Measurements from ENCODE around the gene P2RY10.
"Not testable (repeated sequence)": the region's sequence is repeated elsewhere in the genome, so short reads cannot be mapped to it uniquely, and the experiment has no call there.

P2RY10 gene

DNA sequence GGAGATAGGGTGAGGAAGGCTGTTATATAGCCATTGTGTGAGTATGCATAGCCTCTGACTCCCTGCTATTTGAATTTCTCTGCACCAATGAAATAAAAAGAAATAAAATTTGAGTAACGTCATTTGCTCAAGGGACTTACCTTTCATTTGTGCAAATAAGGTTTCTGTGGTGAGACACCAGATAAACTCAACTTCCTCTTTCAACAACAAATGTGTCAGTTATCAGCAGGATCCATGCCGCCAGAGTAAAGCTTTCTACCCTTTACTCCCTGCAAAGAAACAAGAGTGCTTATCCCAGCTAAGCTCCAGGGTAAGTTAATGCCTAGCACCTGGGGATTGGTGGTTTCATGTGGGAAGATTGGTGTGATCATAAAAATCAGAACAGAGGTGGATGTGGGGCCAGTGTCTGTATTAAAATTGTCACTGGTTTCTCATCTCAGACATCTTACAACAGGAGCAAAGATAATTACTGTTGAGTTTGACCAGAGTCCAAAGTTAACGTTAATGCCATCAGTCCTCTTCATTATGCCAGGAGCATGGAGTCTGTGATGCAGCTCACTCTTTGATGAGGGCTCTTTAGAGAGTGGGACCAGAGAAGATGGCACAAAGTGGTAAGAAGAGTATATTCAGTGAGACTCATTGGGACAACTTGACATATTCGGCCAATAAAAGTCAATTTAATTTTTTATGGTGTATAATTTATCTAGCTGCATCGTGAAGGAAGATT is at the start of gene P2RY10:
P2RY10 (plus strand) TSS at position 206 of the 727 bp plus-strand sequence. CDS start 15,130 bp downstream, outside the sequence.
- no peak for DNase-seq (ENCODE audit: low read depth)

GRCh38 chrX:78922754-78923153 is 22.4 kb upstream of the P2RY10 start:
- no peak for DNase-seq (ENCODE audit: low read depth)

GRCh38 chrX:78923198-78924015 is 21.8 kb upstream of the P2RY10 start:
- no peak for DNase-seq (ENCODE audit: low read depth)

DNA sequence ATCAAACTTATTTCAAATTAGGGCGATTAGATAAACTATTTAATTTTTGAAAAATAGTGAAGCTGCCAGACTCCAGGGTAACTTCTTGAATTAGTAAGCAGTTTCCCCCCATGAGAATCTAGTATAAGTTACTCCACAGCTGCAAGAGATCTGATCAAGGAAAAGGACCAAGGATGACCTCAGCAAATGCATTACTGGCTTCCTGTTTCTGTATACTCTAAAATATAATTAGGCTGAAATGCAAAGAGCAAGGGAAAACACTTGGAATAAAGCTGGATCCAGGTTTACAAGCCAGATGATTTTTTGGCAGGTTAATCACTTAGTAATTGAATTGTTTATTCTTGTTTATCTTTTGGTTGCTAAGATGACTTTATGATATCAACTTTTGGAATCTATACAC is 13.4 kb upstream of the P2RY10 start:
- no peak for DNase-seq (ENCODE audit: low read depth)

DNA sequence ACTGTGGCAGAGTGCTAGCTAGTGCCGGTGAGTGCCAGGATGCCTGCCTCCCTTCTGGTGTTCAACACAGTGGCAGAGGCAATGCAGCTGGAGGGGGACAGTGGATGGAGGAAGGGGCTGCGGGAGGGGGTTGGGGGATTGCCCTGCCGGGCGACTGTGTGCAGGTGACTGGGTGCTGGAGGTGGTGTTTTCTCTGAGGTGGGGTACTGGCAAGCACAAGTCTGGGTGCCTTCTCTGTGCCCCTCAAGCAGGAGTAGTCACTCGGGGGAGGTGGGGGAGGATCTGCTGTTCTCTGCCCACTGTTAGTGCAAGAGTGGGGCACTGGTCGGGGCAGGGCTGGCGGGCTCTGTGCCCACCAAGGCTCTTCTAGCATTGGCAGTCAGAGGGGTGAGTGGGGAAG is 10.3 kb upstream of the P2RY10 start:
- no peak for DNase-seq (ENCODE audit: low read depth)

DNA sequence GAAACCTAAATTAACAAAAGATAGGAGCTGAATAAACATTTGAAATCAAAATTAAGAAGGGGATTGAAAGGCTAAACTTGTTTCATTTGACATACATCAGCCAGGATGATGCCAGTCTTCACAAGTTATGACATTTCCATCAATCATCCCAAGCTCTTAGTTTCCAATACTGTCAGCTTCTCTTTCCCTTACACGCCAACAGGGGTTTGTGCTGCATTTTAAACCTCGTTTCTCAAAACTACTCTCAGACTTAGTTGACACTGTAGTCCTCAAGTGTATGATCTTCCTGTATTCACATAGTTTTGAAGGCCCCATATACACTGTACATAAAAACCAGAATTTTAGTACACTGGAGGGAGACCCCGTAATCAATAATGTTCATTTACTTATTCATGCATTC is 840 bp upstream of the P2RY10 start:
- no peak for DNase-seq (ENCODE audit: low read depth)

- no peak for DNase-seq (ENCODE audit: low read depth)
Measured at GRCh38 chrX:78946178-78946931, 1.2 kb downstream of the P2RY10 start.

GRCh38 chrX:78950009-78950835 is 5.0 kb downstream of the P2RY10 start:
- DNase-seq (ENCODE audit: low read depth) = no peak

DNA sequence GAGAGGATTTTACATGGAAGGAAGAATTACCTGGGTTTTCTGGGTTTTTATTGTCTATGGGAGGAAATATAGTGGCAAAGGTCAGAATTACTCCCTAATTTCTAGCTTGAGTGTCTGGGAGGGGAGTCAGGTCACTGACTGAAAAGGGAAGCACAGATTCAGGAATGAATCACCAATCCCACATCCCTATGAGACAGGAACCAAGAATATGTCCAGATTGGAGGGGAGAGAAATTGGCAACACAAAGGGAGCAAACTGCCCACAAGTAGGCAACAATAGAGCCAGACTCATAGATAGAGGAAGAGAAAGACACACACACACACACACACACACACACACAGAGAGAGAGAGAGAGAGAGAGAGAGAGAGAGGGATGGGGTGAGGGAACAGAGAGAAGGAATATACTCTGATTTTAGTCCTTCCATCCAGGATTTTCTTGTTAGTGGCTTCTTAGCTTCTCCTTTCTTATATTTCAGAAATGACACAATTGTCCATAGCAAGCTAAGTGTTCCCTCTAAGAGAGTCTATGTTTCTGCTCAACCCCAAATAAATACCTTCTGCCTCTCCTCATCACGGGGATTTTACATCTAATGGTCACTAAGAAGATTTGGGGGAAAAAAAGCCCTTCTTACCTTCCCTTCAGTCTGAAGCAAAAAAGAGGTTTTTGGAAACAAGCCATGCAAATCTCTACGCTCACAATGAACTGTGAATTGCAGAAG is 12.0 kb downstream of the P2RY10 start:
- no peak for DNase-seq (ENCODE audit: low read depth)

- no peak for DNase-seq (ENCODE audit: low read depth)
Measured at GRCh38 chrX:78957768-78958130, 12.6 kb downstream of the P2RY10 start.

DNA sequence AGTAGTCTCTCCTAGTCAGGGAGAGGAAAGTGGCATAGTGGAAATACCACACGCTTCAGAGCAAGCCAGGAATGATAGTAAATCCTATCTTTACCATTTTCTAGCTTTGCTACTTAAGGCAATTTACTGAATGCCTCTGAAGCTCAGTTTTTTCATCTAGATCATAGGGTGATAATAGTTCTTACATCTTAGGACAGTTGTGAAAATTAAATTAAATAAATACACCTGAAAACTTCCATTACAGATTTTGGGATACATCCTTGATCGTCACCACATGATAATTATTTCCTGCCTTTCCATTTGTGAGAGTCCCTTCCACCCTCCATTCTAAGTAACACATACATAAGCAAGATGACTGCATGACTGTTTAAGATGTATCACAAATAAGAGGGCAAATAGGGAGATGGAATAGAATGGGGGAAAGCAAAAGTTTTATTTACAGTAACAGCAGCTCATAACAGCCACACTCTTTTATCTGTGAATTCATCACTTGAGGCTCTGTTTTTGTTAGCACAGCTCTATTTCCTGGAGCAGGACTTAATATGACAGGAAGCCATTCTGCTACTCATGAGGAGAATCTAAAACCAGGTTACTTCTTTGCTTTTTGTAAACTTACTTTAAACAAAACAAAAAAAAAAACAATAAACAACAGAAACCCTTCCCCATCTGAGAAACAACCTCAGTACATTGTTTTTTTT is 13.4 kb downstream of the P2RY10 start:
- DNase-seq (ENCODE audit: low read depth) = no peak

DNA sequence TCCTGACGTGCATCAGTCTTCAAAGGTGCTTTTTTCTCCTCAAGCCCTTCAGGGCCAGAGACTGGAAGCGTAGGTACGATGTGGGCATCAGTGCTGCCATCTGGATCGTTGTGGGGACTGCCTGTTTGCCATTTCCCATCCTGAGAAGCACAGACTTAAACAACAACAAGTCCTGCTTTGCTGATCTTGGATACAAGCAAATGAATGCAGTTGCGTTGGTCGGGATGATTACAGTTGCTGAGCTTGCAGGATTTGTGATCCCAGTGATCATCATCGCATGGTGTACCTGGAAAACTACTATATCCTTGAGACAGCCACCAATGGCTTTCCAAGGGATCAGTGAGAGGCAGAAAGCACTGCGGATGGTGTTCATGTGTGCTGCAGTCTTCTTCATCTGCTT is 15.7 kb downstream of the P2RY10 start:
- DNase-seq (ENCODE audit: low read depth) = no peak

DNA sequence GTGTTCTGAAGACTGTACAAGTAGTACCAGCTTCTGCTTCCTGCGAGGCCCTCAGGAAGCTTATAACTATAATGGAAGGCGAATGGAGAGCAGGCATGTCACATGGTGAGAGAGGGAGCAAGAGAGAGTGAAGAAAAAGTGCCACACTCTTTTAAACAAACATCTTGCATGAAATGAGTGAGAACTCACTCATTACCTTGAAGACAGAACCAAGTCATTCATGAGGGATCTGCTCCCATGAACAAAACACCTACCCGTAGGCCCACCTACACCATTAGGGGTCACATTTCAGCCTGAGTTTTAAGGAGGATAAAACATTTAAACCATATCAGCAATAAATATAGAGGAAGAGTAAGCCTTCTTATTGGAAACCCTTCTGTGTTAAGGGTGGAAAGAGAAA is 19.4 kb downstream of the P2RY10 start:
- DNase-seq (ENCODE audit: low read depth) = no peak

- DNase-seq (ENCODE audit: low read depth) = no peak
Measured at GRCh38 chrX:78979789-78980464, 34.7 kb downstream of the P2RY10 start.

GRCh38 chrX:78989349-78989748 is 44.2 kb downstream of the P2RY10 start:
- no peak for DNase-seq (ENCODE audit: low read depth)

GRCh38 chrX:78997870-78998558 is 52.8 kb downstream of the P2RY10 start:
- DNase-seq (ENCODE audit: low read depth) = no peak

- DNase-seq (ENCODE audit: low read depth) = not testable (repeated sequence)
Measured at GRCh38 chrX:79007540-79007939, 62.3 kb downstream of the P2RY10 start.

Measured in stimulated activated CD8-positive, alpha-beta memory T cell treated with anti-CD3 and anti-CD28 coated beads, Interleukin-4, amount 100 ng/mL, for 24 hours (primary cell).